ENCODE measurements around the gene ADCYAP1. TPM values are rescaled to one million over a fixed set of nuclear protein-coding genes. Genes with fewer than 3 reads are reported as not detected.

ADCYAP1 gene
- total RNA-seq, 4 donors from 2014 or later: not detected

- Histone ChIP-seq H3K27ac (no peak overlapping the region), H3K4me3 (no peak overlapping the region), H3K9me3 (no peaks in the 10 kb centered on the region), H3K4me1 (no peaks in the 10 kb centered on the region), H3K36me3 (no peaks in the 10 kb centered on the region), H3K27me3 (no peaks in the 10 kb centered on the region)
- TF ChIP-seq CTCF (IDR thresholded peaks at IDR 0.05): no peak
- no peak for TF ChIP-seq POLR2A (IDR thresholded peaks at IDR 0.05)
- no peak for DNase-seq
Measured at GRCh38 chr18:877238-877637, 27.4 kb upstream of the ADCYAP1 start.

- H3K27me3 ChIP-seq: no peaks in the 10 kb centered on the region
- H3K27ac ChIP-seq: no peak overlapping the region
- H3K4me3 ChIP-seq: no peak overlapping the region
- TF ChIP-seq POLR2A (IDR thresholded peaks at IDR 0.05) (no peak), CTCF (IDR thresholded peaks at IDR 0.05) (no peak)
- H3K36me3 ChIP-seq: no peaks in the 10 kb centered on the region
- DNase-seq: no peak
- H3K9me3 ChIP-seq: no peaks in the 10 kb centered on the region
- no peaks in the 10 kb centered on the region for H3K4me1 ChIP-seq
Measured at GRCh38 chr18:886076-886475, 18.6 kb upstream of the ADCYAP1 start.

- Histone ChIP-seq H3K36me3 (no peaks in the 10 kb centered on the region), H3K27ac (no peak overlapping the region), H3K4me3 (no peak overlapping the region), H3K9me3 (no peaks in the 10 kb centered on the region), H3K4me1 (no peaks in the 10 kb centered on the region), H3K27me3 (no peaks in the 10 kb centered on the region)
- DNase-seq: no peak
- no peak for TF ChIP-seq POLR2A (IDR thresholded peaks at IDR 0.05)
- no peak for TF ChIP-seq CTCF (IDR thresholded peaks at IDR 0.05)
Measured at GRCh38 chr18:887716-888115, 17.0 kb upstream of the ADCYAP1 start.

GRCh38 chr18:892316-892715 lies 12.4 kb upstream of the ADCYAP1 start:
- H3K4me1 ChIP-seq: no peaks in the 10 kb centered on the region
- DNase-seq: no peak
- H3K27ac ChIP-seq: no peak overlapping the region
- no peaks in the 10 kb centered on the region for H3K9me3 ChIP-seq
- no peaks in the 10 kb centered on the region for H3K36me3 ChIP-seq
- no peak overlapping the region for H3K4me3 ChIP-seq
- no peaks in the 10 kb centered on the region for H3K27me3 ChIP-seq
- TF ChIP-seq POLR2A (IDR thresholded peaks at IDR 0.05) (no peak), CTCF (IDR thresholded peaks at IDR 0.05) (no peak)

DNA sequence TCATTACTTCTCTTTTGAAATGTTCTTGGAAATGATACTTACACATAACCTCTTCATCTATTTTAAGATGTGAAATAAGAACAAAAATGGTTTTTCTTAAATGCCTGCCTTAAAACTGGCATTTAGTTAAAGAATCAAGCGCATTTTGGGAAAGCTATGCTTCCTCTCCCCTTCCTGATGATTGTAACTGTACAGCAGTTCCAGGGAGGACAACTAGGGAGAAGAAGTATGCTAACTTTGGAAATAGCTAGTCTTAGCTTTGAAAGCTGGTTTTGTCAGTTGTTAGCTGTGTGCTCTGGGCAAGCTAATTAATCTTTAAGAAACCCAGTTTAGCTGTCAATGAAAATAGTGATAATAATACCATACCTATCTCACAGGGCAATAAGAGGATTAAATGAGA lies 8.4 kb upstream of the ADCYAP1 start:
- Histone ChIP-seq H3K27ac (no peak overlapping the region), H3K4me3 (no peak overlapping the region), H3K4me1 (no peaks in the 10 kb centered on the region), H3K27me3 (no peaks in the 10 kb centered on the region), H3K9me3 (no peaks in the 10 kb centered on the region), H3K36me3 (no peaks in the 10 kb centered on the region)
- no peak for DNase-seq
- TF ChIP-seq CTCF (IDR thresholded peaks at IDR 0.05) (no peak), POLR2A (IDR thresholded peaks at IDR 0.05) (no peak)

DNA sequence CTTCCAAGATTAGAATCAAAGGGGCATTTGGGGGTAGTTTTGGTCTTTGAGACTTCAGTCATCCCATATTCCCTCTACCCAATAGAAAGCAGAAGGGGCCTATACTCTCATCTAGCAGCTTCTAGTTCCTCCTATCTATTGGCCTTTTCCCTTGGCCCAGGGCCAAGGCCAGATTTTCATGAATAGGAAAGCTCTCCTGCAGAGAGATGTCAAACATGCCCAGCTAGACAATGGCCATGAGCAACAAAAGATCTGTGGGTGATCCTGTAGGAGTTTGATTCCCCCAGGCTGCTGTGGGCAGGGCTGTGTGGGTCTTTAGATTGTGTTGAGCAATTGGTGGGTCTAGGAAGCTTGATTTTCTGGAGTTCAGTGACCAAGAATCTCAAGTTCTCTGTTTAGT lies 2.9 kb upstream of the ADCYAP1 start:
- no peak for DNase-seq
- TF ChIP-seq POLR2A (IDR thresholded peaks at IDR 0.05) (no peak), CTCF (IDR thresholded peaks at IDR 0.05) (no peak)
- H3K27me3 ChIP-seq: peaks cover 0 to 31% of the 10 kb centered on the region in 2 donors
- H3K36me3 ChIP-seq: no peaks in the 10 kb centered on the region
- no peak overlapping the region for H3K4me3 ChIP-seq
- no peaks in the 10 kb centered on the region for H3K9me3 ChIP-seq
- H3K4me1 ChIP-seq: peaks cover 0 to 16% (median 0%) of the 10 kb centered on the region in 4 donors
- no peak overlapping the region for H3K27ac ChIP-seq
